MCF 10A (cell line): Measurements from ENCODE around the gene SEPTIN12. TPM values are rescaled to one million over a fixed set of nuclear protein-coding genes. Genes with fewer than 3 reads are reported as not detected.

Experiments used
- BruUV-seq: library from RNA; stranded (reverse); fragments of 400-500 nt; replicated peaks from 2 replicates; lab custom pipeline; 2021; lab: Mats Ljungman, UMichigan
- CTCF ChIA-PET: fragments of 300-600 bp; sonication (Branson Sonifier 250); formaldehyde crosslinking; extraction: SDS; loops from one replicate; lab custom pipeline; 2021; ENCODE audit warnings: antibody characterized with exemption, inconsistent platforms; lab: Yijun Ruan, JAX
- POLR2A ChIA-PET: fragments of 300-600, 350-650 bp; sonication (Branson Sonifier 250); formaldehyde crosslinking; extraction: SDS; loops from one replicate; lab custom pipeline; 2020; ENCODE audit warnings: antibody characterized with exemption, inconsistent platforms; lab: Yijun Ruan, JAX
- DNase-seq: peaks from one replicate; pipeline ENCODE4 v3.0.0-alpha.2; 2018; ENCODE audit not compliant: unreplicated experiment
- H3K27ac Mint-ChIP-seq: one replicate; pipeline ENCODE4 v1.8.0; 2022; ENCODE audit warnings: mild to moderate bottlenecking, low read depth, mixed read lengths; ENCODE audit not compliant: unreplicated experiment
- H3K27me3 Mint-ChIP-seq: one replicate; pipeline ENCODE4 v1.8.0; 2022; ENCODE audit warnings: mixed read lengths; ENCODE audit not compliant: insufficient read depth, unreplicated experiment
- H3K36me3 Mint-ChIP-seq: one replicate; pipeline ENCODE4 v1.8.0; 2022; ENCODE audit warnings: mild to moderate bottlenecking, moderate library complexity, mixed read lengths; ENCODE audit not compliant: insufficient read depth, unreplicated experiment
- H3K4me1 Mint-ChIP-seq: one replicate; pipeline ENCODE4 v1.8.0; 2022; ENCODE audit warnings: mixed read lengths; ENCODE audit not compliant: insufficient read depth, unreplicated experiment
- H3K4me3 Mint-ChIP-seq: one replicate; pipeline ENCODE4 v1.8.0; 2022; ENCODE audit warnings: mild to moderate bottlenecking, moderate library complexity, mixed read lengths; ENCODE audit not compliant: unreplicated experiment
- H3K9me3 Mint-ChIP-seq: one replicate; pipeline ENCODE4 v1.8.0; 2022; ENCODE audit warnings: mixed read lengths; ENCODE audit not compliant: unreplicated experiment
- intact Hi-C: fragments of 100-400 bp; cut with micrococcal nuclease; formaldehyde crosslinking; loops from 2 replicates; pipeline ENCODE4 v1.14.1; 2022
- total RNA-seq: library from RNA; stranded (reverse); gene quantifications from 2 replicates; pipeline ENCODE4 v1.2.3, GENCODE V29; 2022
- TF ChIP-seq, protein P1 (sequence below): fragments of 200-600 bp; IDR thresholded peaks from one replicate; pipeline ENCODE4 v1.8.0; 2022; ENCODE audit warnings: antibody characterized with exemption, mild to moderate bottlenecking; ENCODE audit not compliant: unreplicated experiment

SEPTIN12 gene
- total RNA-seq, 1 experiment from 2014 or later, result not detected

DNA sequence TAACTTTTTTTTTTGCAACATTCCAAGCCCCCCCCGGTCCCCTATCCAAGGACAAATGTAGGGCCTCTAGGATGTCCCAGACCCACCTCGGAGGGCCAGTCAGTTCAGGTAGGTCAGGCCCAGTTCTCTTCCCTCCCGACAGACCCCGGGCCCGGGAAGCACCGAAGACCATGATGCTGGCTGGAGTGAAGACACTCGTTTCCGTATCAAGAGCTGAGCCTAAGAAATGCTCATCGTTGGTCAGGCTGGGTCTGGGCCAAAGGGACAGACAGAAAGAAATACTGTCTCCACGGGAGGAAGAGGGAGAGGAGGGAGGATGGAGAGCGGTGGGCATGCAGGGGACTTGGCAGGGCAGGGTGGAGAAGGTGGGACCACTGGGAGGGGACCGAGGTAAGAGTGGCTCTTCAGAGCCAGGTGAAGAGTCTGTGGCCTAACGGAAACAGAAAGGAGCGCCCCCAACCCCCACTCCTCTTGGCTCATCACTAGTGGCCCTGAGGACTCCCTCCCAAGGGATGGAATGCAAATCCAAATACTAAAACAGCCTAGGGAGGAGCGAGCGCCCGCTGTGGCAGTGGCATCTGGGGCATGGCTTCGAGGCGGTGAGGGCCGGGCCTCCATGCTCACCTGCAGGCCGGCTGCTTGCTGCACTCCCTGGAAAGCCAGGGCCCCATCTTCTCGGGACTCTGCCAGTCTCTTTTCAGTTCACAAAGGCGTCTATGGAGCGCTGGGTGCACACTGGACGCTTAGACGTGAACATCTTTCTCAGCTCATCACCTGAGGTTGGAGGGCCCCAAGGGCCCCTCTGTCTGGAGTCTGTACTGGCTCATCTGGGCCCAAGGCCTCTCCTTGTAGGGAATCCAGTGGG is 16.0 kb upstream of the SEPTIN12 start:
- no TSS peak for BruUV-seq
- TF ChIP-seq, protein P1, sequence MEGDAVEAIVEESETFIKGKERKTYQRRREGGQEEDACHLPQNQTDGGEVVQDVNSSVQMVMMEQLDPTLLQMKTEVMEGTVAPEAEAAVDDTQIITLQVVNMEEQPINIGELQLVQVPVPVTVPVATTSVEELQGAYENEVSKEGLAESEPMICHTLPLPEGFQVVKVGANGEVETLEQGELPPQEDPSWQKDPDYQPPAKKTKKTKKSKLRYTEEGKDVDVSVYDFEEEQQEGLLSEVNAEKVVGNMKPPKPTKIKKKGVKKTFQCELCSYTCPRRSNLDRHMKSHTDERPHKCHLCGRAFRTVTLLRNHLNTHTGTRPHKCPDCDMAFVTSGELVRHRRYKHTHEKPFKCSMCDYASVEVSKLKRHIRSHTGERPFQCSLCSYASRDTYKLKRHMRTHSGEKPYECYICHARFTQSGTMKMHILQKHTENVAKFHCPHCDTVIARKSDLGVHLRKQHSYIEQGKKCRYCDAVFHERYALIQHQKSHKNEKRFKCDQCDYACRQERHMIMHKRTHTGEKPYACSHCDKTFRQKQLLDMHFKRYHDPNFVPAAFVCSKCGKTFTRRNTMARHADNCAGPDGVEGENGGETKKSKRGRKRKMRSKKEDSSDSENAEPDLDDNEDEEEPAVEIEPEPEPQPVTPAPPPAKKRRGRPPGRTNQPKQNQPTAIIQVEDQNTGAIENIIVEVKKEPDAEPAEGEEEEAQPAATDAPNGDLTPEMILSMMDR, result no peak
- H3K9me3 Mint-ChIP-seq, result no peaks in the 10 kb centered on the region
- CTCF ChIA-PET, result interaction anchor here (0.6 to 1.2 kb wide), 2 partner anchors 15 to 258 kb away, joined by 3 to 4 read pairs; no protein-coding TSS in a partner anchor
- intact Hi-C loops, result loop anchor here (2.0 kb wide), 2 partner anchors 37 to 153 kb away; partner anchors contain the start of gene ZNF500
- peak overlapping the region; percentile 19 for H3K4me3 Mint-ChIP-seq
- no peak for DNase-seq
- H3K27me3 Mint-ChIP-seq, result no peaks in the 10 kb centered on the region
- H3K4me1 Mint-ChIP-seq, result peaks cover 6% of the 10 kb centered on the region
- POLR2A ChIA-PET, result interaction anchor here (0.7 to 3.1 kb wide), 4 partner anchors 23 to 269 kb away, joined by 3 to 40 read pairs (median 12); partner anchors contain the start of genes GLYR1, UBN1 and ZNF500
- H3K36me3 Mint-ChIP-seq, result peaks cover 41% of the 10 kb centered on the region
- no peak overlapping the region for H3K27ac Mint-ChIP-seq

DNA sequence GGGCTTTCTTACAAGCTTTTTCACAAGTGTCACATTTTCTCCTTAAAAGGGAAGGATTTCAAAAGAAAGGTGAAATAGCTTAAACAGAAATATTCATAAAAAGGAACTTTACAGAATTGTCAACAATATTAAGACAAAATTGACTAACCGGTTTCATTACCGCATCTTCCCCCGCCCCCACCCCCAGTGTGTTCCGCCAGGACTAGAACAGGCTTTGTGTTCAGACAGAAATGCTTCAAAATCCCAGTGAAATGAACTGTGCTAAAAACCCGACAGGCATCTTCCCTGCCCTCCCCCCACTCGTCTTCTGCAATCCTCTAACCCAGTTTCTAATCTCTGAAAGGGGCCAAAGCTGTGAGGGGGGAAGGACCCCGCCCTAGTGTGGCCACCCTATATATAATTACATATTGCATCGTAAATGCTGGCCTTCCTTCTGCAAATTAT is 15.3 kb upstream of the SEPTIN12 start:
- peak overlapping the region; percentile 76 for H3K4me3 Mint-ChIP-seq
- H3K9me3 Mint-ChIP-seq, result no peaks in the 10 kb centered on the region
- TF ChIP-seq, protein P1, result no peak
- no peaks in the 10 kb centered on the region for H3K27me3 Mint-ChIP-seq
- TSS peak; percentile 74 for BruUV-seq
- peaks cover 6% of the 10 kb centered on the region for H3K4me1 Mint-ChIP-seq
- CTCF ChIA-PET, result interaction anchor here (0.7 to 1.2 kb wide), 2 partner anchors 16 to 153 kb away, joined by 4 to 5 read pairs; no protein-coding TSS in a partner anchor
- peaks cover 34% of the 10 kb centered on the region for H3K36me3 Mint-ChIP-seq
- intact Hi-C loops, result loop anchor here (2.0 kb wide), 2 partner anchors 37 to 153 kb away; partner anchors contain the start of gene ZNF500
- POLR2A ChIA-PET, result interaction anchor here (0.6 to 3.1 kb wide), 14 partner anchors 9 to 152 kb away, joined by 3 to 40 read pairs (median 4); partner anchors contain the start of genes ANKS3, DNAAF8, GLYR1 and NUDT16L1
- no peak for DNase-seq
- no peak overlapping the region for H3K27ac Mint-ChIP-seq

DNA sequence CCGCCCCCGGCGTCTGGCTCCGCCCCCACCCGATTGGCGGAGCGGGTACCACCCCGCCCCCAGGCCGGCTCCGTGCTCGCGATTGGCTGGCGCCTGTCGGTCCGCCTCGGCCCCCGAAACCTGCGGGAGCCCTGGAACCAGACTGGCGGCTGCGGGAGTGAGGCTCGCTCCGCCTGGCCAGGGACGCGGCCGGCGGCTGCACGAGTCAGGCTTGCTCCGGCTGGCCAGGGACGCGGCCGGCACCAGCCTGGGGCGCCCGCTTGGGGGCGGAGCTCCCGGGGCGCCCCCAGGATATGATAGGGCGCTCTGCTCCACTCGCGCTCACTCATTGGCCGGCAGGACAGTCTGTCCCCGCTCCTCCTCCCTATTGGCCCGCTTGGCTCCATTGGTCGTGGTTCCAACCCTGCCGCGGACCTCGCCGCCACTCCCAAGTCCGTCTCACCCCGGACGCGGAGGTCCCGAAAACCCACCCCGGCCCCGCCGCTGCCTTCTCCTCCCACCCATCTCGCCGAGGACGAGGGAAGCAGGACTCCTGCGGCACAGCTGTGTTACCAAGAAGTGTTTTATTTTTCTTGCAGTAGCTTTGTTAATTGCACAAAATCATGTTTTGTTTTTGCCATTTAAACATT is 14.6 kb upstream of the SEPTIN12 start:
- ChIA-PET POLR2A (interaction anchor here (0.6 to 3.1 kb wide), 18 partner anchors 8 to 153 kb away, joined by 3 to 40 read pairs (median 4); partner anchors contain the start of genes ANKS3, DNAAF8, GLYR1 and NUDT16L1), CTCF (interaction anchor here (0.6 to 1.2 kb wide), 3 partner anchors 17 to 154 kb away, joined by 3 to 5 read pairs (median 4); no protein-coding TSS in a partner anchor)
- Mint-ChIP-seq H3K27ac (peak overlapping the region; percentile 27), H3K4me1 (peaks cover 6% of the 10 kb centered on the region), H3K27me3 (no peaks in the 10 kb centered on the region), H3K36me3 (peaks cover 27% of the 10 kb centered on the region), H3K9me3 (no peaks in the 10 kb centered on the region), H3K4me3 (peak overlapping the region; percentile 76)
- intact Hi-C loops, result loop anchor here (2.0 kb wide), 2 partner anchors 36 to 154 kb away; partner anchors contain the start of gene ZNF500
- TF ChIP-seq, protein P1, result no peak
- peak; percentile 92 for DNase-seq
- no TSS peak for BruUV-seq
